NB4 (cell line): ENCODE data around the gene KRTAP1-1.

ENCODE experiments used
- CTCF ChIP-seq: IDR thresholded peaks from one replicate; pipeline ENCODE4 v1.5.1; 2012; ENCODE audit warnings: low read depth, low read length
- MAX ChIP-seq: IDR thresholded peaks from 2 replicates; pipeline ENCODE4 v1.6.1; 2011; ENCODE audit warnings: low read depth, low read length
- POLR2A ChIP-seq: IDR thresholded peaks from 2 replicates; pipeline ENCODE4 v1.6.1; 2011; ENCODE audit warnings: mild to moderate bottlenecking; ENCODE audit not compliant: insufficient read length; ENCODE audit errors: extremely low read depth

GRCh38 chr17:40992666-40993065 lies 48.6 kb downstream of the KRTAP1-1 start:
- TF ChIP-seq CTCF (no peak), POLR2A (no peak), MAX (no peak)
